ENCODE measurements around the gene DHDH. TPM values are rescaled to one million over a fixed set of nuclear protein-coding genes. Genes with fewer than 3 reads are reported as not detected.
A peak's percentile ranks its signal among the peaks of the same experiment; 100 is the strongest.
"Not testable (repeated sequence)": the region's sequence is repeated elsewhere in the genome, so short reads cannot be mapped to it uniquely, and the experiment has no call there.

The DHDH gene
- total RNA-seq, 2 donors from 2014 or later: 0.44 to 2.3 TPM

- Mint-ChIP-seq H3K4me1 (no peaks in the 10 kb centered on the region), H3K4me3 (no peak overlapping the region), H3K27me3 (ENCODE audit: insufficient read depth) (peaks cover 3% of the 10 kb centered on the region), H3K9me3 (no peaks in the 10 kb centered on the region), H3K36me3 (ENCODE audit: low read depth) (peaks cover 38% of the 10 kb centered on the region), H3K27ac (no peak overlapping the region)
- Histone ChIP-seq H3K9ac (ENCODE audit: extremely low read depth, low read length, poor library complexity, severe bottlenecking) (no peak overlapping the region), H3K4me3 (ENCODE audit: low read length) (no peak overlapping the region), H3K9me3 (ENCODE audit: control insufficient read depth, low read length) (no peaks in the 10 kb centered on the region), H3K27ac (ENCODE audit: low read depth, low read length) (no peak overlapping the region), H3K27me3 (ENCODE audit: control insufficient read depth, insufficient read depth, low read length, poor library complexity, severe bottlenecking) (no peaks in the 10 kb centered on the region), H3K36me3 (ENCODE audit: control insufficient read depth, insufficient read depth, low read length) (peaks cover 16% of the 10 kb centered on the region), H3K4me1 (ENCODE audit: control insufficient read depth, insufficient read depth, low read length) (no peaks in the 10 kb centered on the region)
- TF ChIP-seq, protein P1, sequence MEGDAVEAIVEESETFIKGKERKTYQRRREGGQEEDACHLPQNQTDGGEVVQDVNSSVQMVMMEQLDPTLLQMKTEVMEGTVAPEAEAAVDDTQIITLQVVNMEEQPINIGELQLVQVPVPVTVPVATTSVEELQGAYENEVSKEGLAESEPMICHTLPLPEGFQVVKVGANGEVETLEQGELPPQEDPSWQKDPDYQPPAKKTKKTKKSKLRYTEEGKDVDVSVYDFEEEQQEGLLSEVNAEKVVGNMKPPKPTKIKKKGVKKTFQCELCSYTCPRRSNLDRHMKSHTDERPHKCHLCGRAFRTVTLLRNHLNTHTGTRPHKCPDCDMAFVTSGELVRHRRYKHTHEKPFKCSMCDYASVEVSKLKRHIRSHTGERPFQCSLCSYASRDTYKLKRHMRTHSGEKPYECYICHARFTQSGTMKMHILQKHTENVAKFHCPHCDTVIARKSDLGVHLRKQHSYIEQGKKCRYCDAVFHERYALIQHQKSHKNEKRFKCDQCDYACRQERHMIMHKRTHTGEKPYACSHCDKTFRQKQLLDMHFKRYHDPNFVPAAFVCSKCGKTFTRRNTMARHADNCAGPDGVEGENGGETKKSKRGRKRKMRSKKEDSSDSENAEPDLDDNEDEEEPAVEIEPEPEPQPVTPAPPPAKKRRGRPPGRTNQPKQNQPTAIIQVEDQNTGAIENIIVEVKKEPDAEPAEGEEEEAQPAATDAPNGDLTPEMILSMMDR (conservative IDR thresholded peaks at IDR 0.05): no peak
- 93 to 96% methylated on average over 7 to 11 of the region's 12 CpGs for WGBS, 2 experiments (ENCODE audit: insufficient coverage in 1 of 2, insufficient read length in 1 of 2)
- DNase-seq: no peak
These were observed 11.6 kb upstream of the DHDH start for GRCh38 chr19:48921721-48922500.

GRCh38 chr19:48922548-48923490 lies 10.7 kb upstream of the DHDH start:
- no peaks in the 10 kb centered on the region for H3K9me3 Mint-ChIP-seq
- peaks cover 4% of the 10 kb centered on the region for H3K27me3 Mint-ChIP-seq (ENCODE audit: insufficient read depth)
- no peak overlapping the region for H3K4me3 Mint-ChIP-seq
- H3K4me3 ChIP-seq (ENCODE audit: low read length): no peak overlapping the region
- H3K36me3 Mint-ChIP-seq (ENCODE audit: low read depth): peaks cover 36% of the 10 kb centered on the region
- no peaks in the 10 kb centered on the region for H3K9me3 ChIP-seq (ENCODE audit: control insufficient read depth, low read length)
- no peaks in the 10 kb centered on the region for H3K27me3 ChIP-seq (ENCODE audit: control insufficient read depth, insufficient read depth, low read length, poor library complexity, severe bottlenecking)
- no peaks in the 10 kb centered on the region for H3K4me1 Mint-ChIP-seq
- H3K4me1 ChIP-seq (ENCODE audit: control insufficient read depth, insufficient read depth, low read length): no peaks in the 10 kb centered on the region
- H3K36me3 ChIP-seq (ENCODE audit: control insufficient read depth, insufficient read depth, low read length): peaks cover 16% of the 10 kb centered on the region
- H3K9ac ChIP-seq (ENCODE audit: extremely low read depth, low read length, poor library complexity, severe bottlenecking): no peak overlapping the region
- WGBS, 2 experiments (ENCODE audit: insufficient coverage in 1 of 2, insufficient read length in 1 of 2): 90 to 93% methylated on average over 10 to 18 of the region's 18 CpGs
- H3K27ac ChIP-seq (ENCODE audit: low read depth, low read length): no peak overlapping the region
- peak overlapping the region; percentile 64 for H3K27ac Mint-ChIP-seq
- no peak for DNase-seq
- TF ChIP-seq, protein P1 (conservative IDR thresholded peaks at IDR 0.05): no peak

GRCh38 chr19:48925240-48925843 lies 8.2 kb upstream of the DHDH start:
- H3K4me1 Mint-ChIP-seq: no peaks in the 10 kb centered on the region
- no peak overlapping the region for H3K4me3 ChIP-seq (ENCODE audit: low read length)
- WGBS, 2 experiments (ENCODE audit: insufficient coverage in 1 of 2, insufficient read length in 1 of 2): 89 to 96% methylated on average over 8 to 11 of the region's 11 CpGs
- H3K4me1 ChIP-seq (ENCODE audit: control insufficient read depth, insufficient read depth, low read length): no peaks in the 10 kb centered on the region
- H3K27me3 ChIP-seq (ENCODE audit: control insufficient read depth, insufficient read depth, low read length, poor library complexity, severe bottlenecking): no peaks in the 10 kb centered on the region
- H3K9ac ChIP-seq (ENCODE audit: extremely low read depth, low read length, poor library complexity, severe bottlenecking): no peak overlapping the region
- no peaks in the 10 kb centered on the region for H3K9me3 ChIP-seq (ENCODE audit: control insufficient read depth, low read length)
- H3K9me3 Mint-ChIP-seq: no peaks in the 10 kb centered on the region
- peaks cover 24% of the 10 kb centered on the region for H3K36me3 Mint-ChIP-seq (ENCODE audit: low read depth)
- no peak overlapping the region for H3K27ac Mint-ChIP-seq
- H3K36me3 ChIP-seq (ENCODE audit: control insufficient read depth, insufficient read depth, low read length): peaks cover 8% of the 10 kb centered on the region
- H3K4me3 Mint-ChIP-seq: no peak overlapping the region
- H3K27ac ChIP-seq (ENCODE audit: low read depth, low read length): no peak overlapping the region
- TF ChIP-seq, protein P1 (conservative IDR thresholded peaks at IDR 0.05): no peak
- peaks cover 4% of the 10 kb centered on the region for H3K27me3 Mint-ChIP-seq (ENCODE audit: insufficient read depth)
- DNase-seq: no peak

- H3K36me3 ChIP-seq (ENCODE audit: control insufficient read depth, insufficient read depth, low read length); DNase-seq; H3K4me1 ChIP-seq (ENCODE audit: control insufficient read depth, insufficient read depth, low read length); H3K27ac Mint-ChIP-seq; H3K27me3 Mint-ChIP-seq (ENCODE audit: insufficient read depth); H3K27ac ChIP-seq (ENCODE audit: low read depth, low read length); H3K9ac ChIP-seq (ENCODE audit: extremely low read depth, low read length, poor library complexity, severe bottlenecking); H3K9me3 Mint-ChIP-seq; H3K4me3 Mint-ChIP-seq; H3K4me1 Mint-ChIP-seq; H3K27me3 ChIP-seq (ENCODE audit: control insufficient read depth, insufficient read depth, low read length, poor library complexity, severe bottlenecking); H3K9me3 ChIP-seq (ENCODE audit: control insufficient read depth, low read length); H3K4me3 ChIP-seq (ENCODE audit: low read length): not testable (repeated sequence)
- peaks cover 20% of the 10 kb centered on the region for H3K36me3 Mint-ChIP-seq (ENCODE audit: low read depth)
- 89 to 97% methylated on average over 7 to 8 of the region's 8 CpGs for WGBS, 2 experiments (ENCODE audit: insufficient coverage in 1 of 2, insufficient read length in 1 of 2)
These were observed 7.6 kb upstream of the DHDH start for GRCh38 chr19:48925890-48926289.

Measured in endodermal cell (in vitro differentiated cells).